Fibroblast of villous mesenchyme (primary cell): ENCODE results near the gene TGM2. TPM values are rescaled to one million over a fixed set of nuclear protein-coding genes. Genes with fewer than 3 reads are reported as not detected.

Source experiments
- DNase-seq: peaks from one replicate; pipeline ENCODE4 v3.0.0-alpha.2; 2010; ENCODE audit warnings: low read depth
- H3K4me3 ChIP-seq: 2 replicates; pipeline ENCODE4 v1.5.1; 2011; ENCODE audit warnings: low read depth, mild to moderate bottlenecking, low read length
- CTCF ChIP-seq: IDR thresholded peaks from 2 replicates; pipeline ENCODE4 v1.5.1; 2012; ENCODE audit warnings: low read depth, mild to moderate bottlenecking, low read length; ENCODE audit not compliant: insufficient read depth
- total RNA-seq: library from RNA; depleted of rRNA; stranded (reverse); fragments of >200 nt; gene quantifications from 2 replicates; pipeline ENCODE4 v1.2.3, GENCODE V29; 2012

The TGM2 gene
- total RNA-seq, 1 donor = 2,020 TPM

- H3K4me3 ChIP-seq = no peak overlapping the region
- TF ChIP-seq CTCF = peak; percentile 60
- peak; percentile 73 for DNase-seq
Observed at GRCh38 chr20:38113401-38114325, 51.4 kb downstream of the TGM2 start.

GRCh38 chr20:38112930-38113294 is 52.2 kb downstream of the TGM2 start:
- no peak for DNase-seq
- H3K4me3 ChIP-seq = no peak overlapping the region
- no peak for TF ChIP-seq CTCF

GRCh38 chr20:38112261-38112929 is 52.7 kb downstream of the TGM2 start:
- no peak for DNase-seq
- no peak overlapping the region for H3K4me3 ChIP-seq
- TF ChIP-seq CTCF = no peak

- no peak for TF ChIP-seq CTCF
- no peak overlapping the region for H3K4me3 ChIP-seq
- DNase-seq = no peak
Observed at GRCh38 chr20:38111366-38112232, 53.5 kb downstream of the TGM2 start.

- H3K4me3 ChIP-seq = no peak overlapping the region
- TF ChIP-seq CTCF = no peak
- no peak for DNase-seq
Observed at GRCh38 chr20:38110525-38111178, 54.4 kb downstream of the TGM2 start.
